Islet of Langerhans (tissue), 1 donor: ENCODE data around the gene HMG20B.

Experiments used
- FAIRE-seq: peaks from one replicate; lab custom pipeline; 2011; peaks lifted over from hg19 to GRCh38; lab: Jason Lieb, UNC

HMG20B gene

GRCh38 chr19:3622224-3622623 lies 49.5 kb downstream of the HMG20B start:
- no peak for FAIRE-seq

GRCh38 chr19:3623716-3624115 lies 51.0 kb downstream of the HMG20B start:
- FAIRE-seq: no peak

DNA sequence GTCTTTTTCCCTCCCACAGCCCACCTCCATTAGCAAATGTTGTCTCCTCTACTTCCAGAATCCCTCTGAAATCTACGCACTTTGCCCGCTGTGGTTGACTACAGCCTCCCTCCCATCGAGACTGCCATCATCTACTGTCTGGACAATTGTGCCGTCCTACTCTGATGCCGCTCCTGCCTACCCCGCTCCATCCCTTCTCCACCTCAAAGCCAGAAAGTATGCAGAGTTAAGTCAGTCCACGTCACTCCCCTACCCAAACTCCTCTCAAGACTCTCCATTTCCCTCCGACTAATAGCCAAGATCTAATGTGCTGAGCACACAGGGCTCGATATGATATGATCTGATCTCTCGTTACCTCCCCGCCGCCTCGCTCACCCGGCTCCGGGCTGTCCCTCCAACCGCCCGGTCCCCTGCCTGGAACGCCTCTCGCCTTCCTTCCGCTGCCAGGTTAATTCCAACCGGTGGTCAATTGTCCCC lies 53.3 kb downstream of the HMG20B start:
- FAIRE-seq: no peak

GRCh38 chr19:3626473-3627350 lies 54.0 kb downstream of the HMG20B start, which contains the start of gene CACTIN:
Gene CACTIN (minus strand): TSS chr19:3626790. CDS start chr19:3626762, 28 bp downstream.
- peak; percentile 97 for FAIRE-seq

GRCh38 chr19:3627351-3627723 lies 54.6 kb downstream of the HMG20B start:
- FAIRE-seq: no peak
